ENCODE measurements around the gene DMTF1. TPM values are rescaled to one million over a fixed set of nuclear protein-coding genes. Genes with fewer than 3 reads are reported as not detected.

Gene DMTF1
- total and polyA plus RNA-seq, 2 donors (not counting 1 experiment from before 2014, with no cell fraction given): 139 to 235 TPM

DNA sequence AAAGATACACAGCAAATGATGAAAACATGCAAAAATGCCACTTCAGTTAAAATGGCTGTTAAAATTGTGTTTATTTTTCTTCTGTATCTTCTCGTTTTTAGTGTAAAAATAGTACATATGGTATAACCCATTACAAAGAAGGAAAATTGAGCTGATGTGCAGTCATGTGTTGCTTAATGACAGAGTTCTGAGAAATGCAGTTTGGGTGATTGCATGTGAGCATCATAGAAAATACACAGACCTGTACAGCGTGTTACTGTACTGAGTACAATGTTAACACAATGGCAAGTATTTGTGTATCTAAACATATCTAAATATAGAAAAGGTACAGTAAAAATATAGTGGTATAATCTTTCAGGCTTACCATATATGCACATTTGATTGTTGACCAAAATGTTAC lies 7.3 kb downstream of the DMTF1 start:
- Histone ChIP-seq H3K79me2 (ENCODE audit: control insufficient read depth, insufficient read depth, low read length) (peaks cover 94% of the 10 kb centered on the region), H3K27me3 (replicated peaks in 1 of 4; ENCODE audit: control extremely low read depth in 1 of 4, control insufficient read depth in 3 of 4, insufficient read depth in 4 of 4, low read length in 3 of 4) (no peaks in the 10 kb centered on the region), H2AFZ (ENCODE audit: insufficient read depth, low read depth, low read length, poor library complexity, severe bottlenecking) (no peak overlapping the region), H3K9ac (ENCODE audit: low read length) (no peak overlapping the region), H4K20me1 (ENCODE audit: control insufficient read depth, insufficient read depth, low read length, poor library complexity, severe bottlenecking) (peaks cover 71% of the 10 kb centered on the region), H3K4me1 (ENCODE audit: control insufficient read depth in 2 of 2, insufficient read depth in 2 of 2, low read length in 2 of 2) (peaks cover 10 to 39% of the 10 kb centered on the region in 2 donors), H3K36me3 (replicated peaks in 1 of 2; ENCODE audit: control extremely low read depth in 1 of 2, control insufficient read depth in 1 of 2, extremely low read depth in 1 of 2, insufficient read depth in 2 of 2, low read length in 1 of 2) (peaks cover 12 to 17% of the 10 kb centered on the region in 2 experiments), H3K9me3 (ENCODE audit: control extremely low read depth in 1 of 3, control insufficient read depth in 2 of 3, insufficient read depth in 1 of 3, low read length in 2 of 3) (no peaks in the 10 kb centered on the region), H3K27ac (ENCODE audit: low read length in 2 of 2) (peak overlapping the region in 1 of 2 donors; percentile 29), H3K4me3 (ENCODE audit: control extremely low read depth in 1 of 5, extremely low read depth in 1 of 5, insufficient read depth in 1 of 5, low read depth in 2 of 5, low read length in 4 of 5) (no peak overlapping the region), H3K4me2 (replicated peaks; ENCODE audit: low read depth, low read length, poor library complexity, severe bottlenecking) (no peak overlapping the region)
- ChIA-PET CTCF (no interaction called here), POLR2A (no interaction called here)
- Mint-ChIP-seq H3K9me3 (ENCODE audit: insufficient read depth) (no peaks in the 10 kb centered on the region), H3K4me3 (no peak overlapping the region), H3K27ac (no peak overlapping the region), H3K27me3 (no peaks in the 10 kb centered on the region), H3K4me1 (peaks cover 60% of the 10 kb centered on the region)
- no peak for DNase-seq
- WGBS (ENCODE audit: insufficient coverage): no CpG with 5 or more reads among the region's 2 CpGs
- intact Hi-C loops (cut with micrococcal nuclease): loop anchor here (5.0 to 10.0 kb wide), 2 partner anchors 33 to 315 kb away; partner anchors contain the start of gene ABCB4
- no peak for ATAC-seq (ENCODE audit: low read depth)
- no peak for TF ChIP-seq EZH2 (IDR thresholded peaks at IDR 0.05; ENCODE audit: borderline replicate concordance, insufficient read depth, low read depth, low read length, poor library complexity, severe bottlenecking)
- TF ChIP-seq, protein P1, sequence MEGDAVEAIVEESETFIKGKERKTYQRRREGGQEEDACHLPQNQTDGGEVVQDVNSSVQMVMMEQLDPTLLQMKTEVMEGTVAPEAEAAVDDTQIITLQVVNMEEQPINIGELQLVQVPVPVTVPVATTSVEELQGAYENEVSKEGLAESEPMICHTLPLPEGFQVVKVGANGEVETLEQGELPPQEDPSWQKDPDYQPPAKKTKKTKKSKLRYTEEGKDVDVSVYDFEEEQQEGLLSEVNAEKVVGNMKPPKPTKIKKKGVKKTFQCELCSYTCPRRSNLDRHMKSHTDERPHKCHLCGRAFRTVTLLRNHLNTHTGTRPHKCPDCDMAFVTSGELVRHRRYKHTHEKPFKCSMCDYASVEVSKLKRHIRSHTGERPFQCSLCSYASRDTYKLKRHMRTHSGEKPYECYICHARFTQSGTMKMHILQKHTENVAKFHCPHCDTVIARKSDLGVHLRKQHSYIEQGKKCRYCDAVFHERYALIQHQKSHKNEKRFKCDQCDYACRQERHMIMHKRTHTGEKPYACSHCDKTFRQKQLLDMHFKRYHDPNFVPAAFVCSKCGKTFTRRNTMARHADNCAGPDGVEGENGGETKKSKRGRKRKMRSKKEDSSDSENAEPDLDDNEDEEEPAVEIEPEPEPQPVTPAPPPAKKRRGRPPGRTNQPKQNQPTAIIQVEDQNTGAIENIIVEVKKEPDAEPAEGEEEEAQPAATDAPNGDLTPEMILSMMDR (IDR thresholded peaks at IDR 0.05): no peak

GRCh38 chr7:87164433-87164832 lies 12.2 kb downstream of the DMTF1 start:
- CTCF ChIA-PET: no interaction called here
- ATAC-seq (ENCODE audit: low read depth) (no peak), DNase-seq (no peak)
- H2AFZ ChIP-seq (ENCODE audit: insufficient read depth, low read depth, low read length, poor library complexity, severe bottlenecking): no peak overlapping the region
- intact Hi-C loops (cut with micrococcal nuclease): no loop called here
- no peak overlapping the region for H3K27ac ChIP-seq (ENCODE audit: low read length in 2 of 2)
- Mint-ChIP-seq H3K9me3 (ENCODE audit: insufficient read depth) (no peaks in the 10 kb centered on the region), H3K27me3 (no peaks in the 10 kb centered on the region), H3K4me1 (peaks cover 21% of the 10 kb centered on the region), H3K27ac (no peak overlapping the region), H3K4me3 (no peak overlapping the region)
- no CpG with 5 or more reads among the region's 2 CpGs for WGBS (ENCODE audit: insufficient coverage)
- H3K4me2 ChIP-seq (replicated peaks; ENCODE audit: low read depth, low read length, poor library complexity, severe bottlenecking): no peak overlapping the region
- TF ChIP-seq, protein P1 (IDR thresholded peaks at IDR 0.05): no peak
- no peak for TF ChIP-seq EZH2 (IDR thresholded peaks at IDR 0.05; ENCODE audit: borderline replicate concordance, insufficient read depth, low read depth, low read length, poor library complexity, severe bottlenecking)
- peaks cover 27 to 66% of the 10 kb centered on the region in 2 experiments for H3K36me3 ChIP-seq (replicated peaks in 1 of 2; ENCODE audit: control extremely low read depth in 1 of 2, control insufficient read depth in 1 of 2, extremely low read depth in 1 of 2, insufficient read depth in 2 of 2, low read length in 1 of 2)
- peaks cover 49% of the 10 kb centered on the region for H4K20me1 ChIP-seq (ENCODE audit: control insufficient read depth, insufficient read depth, low read length, poor library complexity, severe bottlenecking)
- no peaks in the 10 kb centered on the region for H3K27me3 ChIP-seq (replicated peaks in 1 of 4; ENCODE audit: control extremely low read depth in 1 of 4, control insufficient read depth in 3 of 4, insufficient read depth in 4 of 4, low read length in 3 of 4)
- peaks cover 0 to under 1% of the 10 kb centered on the region in 2 donors for H3K4me1 ChIP-seq (ENCODE audit: control insufficient read depth in 2 of 2, insufficient read depth in 2 of 2, low read length in 2 of 2)
- no peak overlapping the region for H3K9ac ChIP-seq (ENCODE audit: low read length)
- POLR2A ChIA-PET: no interaction called here
- no peaks in the 10 kb centered on the region for H3K9me3 ChIP-seq (ENCODE audit: control extremely low read depth in 1 of 3, control insufficient read depth in 2 of 3, insufficient read depth in 1 of 3, low read length in 2 of 3)
- H3K4me3 ChIP-seq (ENCODE audit: control extremely low read depth in 1 of 5, extremely low read depth in 1 of 5, insufficient read depth in 1 of 5, low read depth in 2 of 5, low read length in 4 of 5): no peak overlapping the region
- peaks cover 68% of the 10 kb centered on the region for H3K79me2 ChIP-seq (ENCODE audit: control insufficient read depth, insufficient read depth, low read length)
